Kidney epithelial cell (primary cell): ENCODE measurements around the gene KIAA2012. TPM values are rescaled to one million over a fixed set of nuclear protein-coding genes. Genes with fewer than 3 reads are reported as not detected.

Experiments used
- DNase-seq: peaks from one replicate; pipeline ENCODE4 v3.0.0-alpha.2; 2010; ENCODE audit warnings: low read depth
- H3K27me3 ChIP-seq: 2 replicates; pipeline ENCODE4 v1.6.0; 2011; ENCODE audit warnings: low read length; ENCODE audit not compliant: control insufficient read depth, insufficient read depth
- H3K36me3 ChIP-seq: 2 replicates; pipeline ENCODE4 v1.5.1; 2011; ENCODE audit warnings: low read length; ENCODE audit not compliant: control insufficient read depth, insufficient read depth
- H3K4me3 ChIP-seq: 2 replicates; pipeline ENCODE4 v1.5.1; 2011; ENCODE audit warnings: low read depth, mild to moderate bottlenecking, control low read depth, low read length
- total RNA-seq: library from RNA; depleted of rRNA; stranded (reverse); fragments of >200 nt; gene quantifications from 2 replicates; pipeline ENCODE4 v1.2.3, GENCODE V29; 2015
- TF ChIP-seq, protein P1 (sequence below): IDR thresholded peaks from 2 replicates; pipeline ENCODE4 v1.5.1; 2011; ENCODE audit warnings: mild to moderate bottlenecking, moderate library complexity, low read length, control low read depth, inconsistent platforms; ENCODE audit not compliant: insufficient read depth, poor library complexity, severe bottlenecking

Gene KIAA2012
- total RNA-seq, 1 donor from 2014 or later: not detected

DNA sequence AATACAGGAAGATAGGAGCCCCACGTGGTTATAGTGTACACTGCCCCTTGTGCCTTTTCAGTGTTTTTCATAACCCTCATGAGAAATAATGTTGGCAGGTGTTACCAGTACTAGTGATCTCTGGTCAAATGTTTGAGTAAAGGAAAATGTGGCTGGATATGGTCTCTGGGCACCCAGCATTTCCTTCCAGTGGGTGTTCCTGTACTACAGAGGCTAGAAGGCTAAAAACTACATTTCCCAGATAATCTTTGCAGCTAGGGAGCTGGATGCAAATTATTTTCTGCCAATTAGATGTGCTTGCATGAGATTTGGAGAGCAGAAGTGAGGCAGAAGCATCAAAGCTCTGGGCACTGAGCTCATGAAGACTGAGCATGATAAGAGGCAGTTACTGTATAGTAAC is 45.1 kb downstream of the KIAA2012 start:
- no peak overlapping the region for H3K4me3 ChIP-seq
- DNase-seq: no peak
- TF ChIP-seq, protein P1, sequence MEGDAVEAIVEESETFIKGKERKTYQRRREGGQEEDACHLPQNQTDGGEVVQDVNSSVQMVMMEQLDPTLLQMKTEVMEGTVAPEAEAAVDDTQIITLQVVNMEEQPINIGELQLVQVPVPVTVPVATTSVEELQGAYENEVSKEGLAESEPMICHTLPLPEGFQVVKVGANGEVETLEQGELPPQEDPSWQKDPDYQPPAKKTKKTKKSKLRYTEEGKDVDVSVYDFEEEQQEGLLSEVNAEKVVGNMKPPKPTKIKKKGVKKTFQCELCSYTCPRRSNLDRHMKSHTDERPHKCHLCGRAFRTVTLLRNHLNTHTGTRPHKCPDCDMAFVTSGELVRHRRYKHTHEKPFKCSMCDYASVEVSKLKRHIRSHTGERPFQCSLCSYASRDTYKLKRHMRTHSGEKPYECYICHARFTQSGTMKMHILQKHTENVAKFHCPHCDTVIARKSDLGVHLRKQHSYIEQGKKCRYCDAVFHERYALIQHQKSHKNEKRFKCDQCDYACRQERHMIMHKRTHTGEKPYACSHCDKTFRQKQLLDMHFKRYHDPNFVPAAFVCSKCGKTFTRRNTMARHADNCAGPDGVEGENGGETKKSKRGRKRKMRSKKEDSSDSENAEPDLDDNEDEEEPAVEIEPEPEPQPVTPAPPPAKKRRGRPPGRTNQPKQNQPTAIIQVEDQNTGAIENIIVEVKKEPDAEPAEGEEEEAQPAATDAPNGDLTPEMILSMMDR: no peak
- no peaks in the 10 kb centered on the region for H3K36me3 ChIP-seq
- no peaks in the 10 kb centered on the region for H3K27me3 ChIP-seq

DNA sequence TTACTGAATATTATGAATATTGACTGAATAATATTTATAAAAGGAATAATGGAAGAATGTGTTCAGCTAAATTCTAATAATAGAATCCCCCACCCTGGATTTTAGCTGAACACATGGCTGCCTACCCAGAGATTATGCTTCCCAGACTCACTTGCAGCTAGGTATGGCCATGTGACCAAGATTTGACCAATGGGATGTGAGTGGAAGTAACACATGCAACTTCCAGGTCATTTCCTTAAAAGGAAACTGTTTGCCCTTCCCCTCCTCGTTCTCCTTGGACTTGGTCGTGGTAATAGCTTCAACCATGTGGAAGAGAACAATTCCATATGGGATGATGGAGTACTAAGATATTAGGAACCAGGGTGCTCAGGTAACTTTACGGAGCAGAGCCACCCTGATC is 47.8 kb downstream of the KIAA2012 start:
- no peak for DNase-seq
- Histone ChIP-seq H3K36me3 (no peaks in the 10 kb centered on the region), H3K27me3 (no peaks in the 10 kb centered on the region), H3K4me3 (no peak overlapping the region)
- TF ChIP-seq, protein P1: no peak

DNA sequence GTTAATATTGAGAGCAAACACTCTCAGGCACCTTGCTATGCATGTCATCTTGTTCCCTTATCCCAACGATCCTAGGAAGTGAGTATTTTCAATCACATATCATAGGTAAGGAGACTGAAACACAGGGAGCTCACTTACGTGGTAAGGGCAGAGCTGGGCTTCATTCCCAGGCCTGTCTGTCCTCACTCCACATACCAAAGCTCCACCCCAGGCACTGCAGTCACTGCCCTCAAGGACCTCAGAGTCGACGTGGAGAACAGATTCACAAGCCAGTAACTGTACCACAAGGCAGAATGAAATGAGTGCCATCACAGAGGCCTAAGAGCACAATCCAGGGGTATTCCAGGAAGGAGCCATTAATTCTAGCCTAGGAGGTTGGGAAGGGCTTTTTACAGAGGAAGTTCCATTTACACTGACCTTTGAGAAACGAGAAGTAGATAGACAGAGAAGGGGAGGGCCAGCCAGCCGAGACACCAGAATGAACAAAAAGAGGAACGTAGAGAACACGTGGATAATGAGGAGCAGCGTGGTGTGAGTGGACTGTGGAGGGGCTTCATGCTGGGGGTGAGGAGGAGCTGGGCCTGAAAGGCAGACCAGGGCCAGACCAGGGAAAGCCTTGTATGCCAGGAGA is 48.6 kb downstream of the KIAA2012 start:
- TF ChIP-seq, protein P1: no peak
- Histone ChIP-seq H3K27me3 (no peaks in the 10 kb centered on the region), H3K4me3 (no peak overlapping the region), H3K36me3 (no peaks in the 10 kb centered on the region)
- DNase-seq: no peak

DNA sequence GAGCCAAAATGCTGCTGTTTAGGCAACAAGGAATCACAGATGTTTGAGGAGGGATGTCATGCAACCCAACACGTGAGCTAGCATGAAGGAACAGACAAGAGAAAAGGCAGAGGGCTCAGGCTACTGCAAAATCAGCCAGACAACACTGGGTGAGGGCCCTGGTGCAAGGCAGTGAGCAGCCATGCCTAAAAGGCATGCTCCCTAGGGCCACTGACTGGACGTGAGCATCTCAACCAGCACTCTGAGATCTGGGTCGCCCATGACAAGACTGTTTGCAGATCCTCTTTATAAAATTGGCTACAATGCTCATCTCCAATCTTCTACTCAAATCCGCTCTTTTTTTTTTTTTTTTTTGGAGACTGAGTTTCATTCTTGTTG is 49.1 kb downstream of the KIAA2012 start:
- H3K4me3 ChIP-seq: no peak overlapping the region
- H3K36me3 ChIP-seq: no peaks in the 10 kb centered on the region
- TF ChIP-seq, protein P1: no peak
- DNase-seq: no peak
- no peaks in the 10 kb centered on the region for H3K27me3 ChIP-seq

DNA sequence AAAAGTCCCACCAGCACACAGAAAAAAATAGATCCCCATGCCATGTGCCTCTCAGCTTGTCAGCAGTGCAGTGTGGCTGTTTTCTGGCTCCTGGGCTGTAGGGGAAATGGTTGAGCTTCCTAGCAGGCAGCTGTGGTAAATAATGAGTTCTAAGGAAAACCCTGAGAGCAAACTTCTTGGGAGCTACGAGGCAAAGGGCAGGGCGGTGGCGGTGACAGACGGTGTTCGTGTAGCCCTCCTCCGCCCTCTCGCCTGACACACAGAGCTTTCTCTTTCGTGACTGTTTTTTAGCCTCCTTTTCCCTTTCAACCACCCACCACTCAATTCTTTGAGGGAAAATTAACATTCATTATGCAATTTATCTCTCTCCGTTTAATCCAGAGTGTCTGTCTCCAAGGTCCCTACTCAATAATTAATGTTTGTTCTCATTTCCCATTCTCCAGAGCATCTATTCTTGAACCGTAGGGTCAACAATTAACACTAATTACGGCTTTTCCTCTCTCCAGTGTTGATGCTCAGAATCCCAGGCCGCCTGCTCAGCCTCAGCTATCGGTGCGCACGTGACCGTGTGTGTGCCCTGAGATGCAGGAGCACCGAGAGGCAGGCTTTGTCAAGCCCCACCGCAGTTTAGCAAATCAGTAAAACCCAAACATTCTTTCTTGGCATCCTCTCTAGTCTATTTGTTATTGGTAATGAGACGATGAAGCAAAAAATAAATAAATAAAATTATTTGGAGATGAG is 50.1 kb downstream of the KIAA2012 start:
- H3K27me3 ChIP-seq: no peaks in the 10 kb centered on the region
- H3K4me3 ChIP-seq: no peak overlapping the region
- no peaks in the 10 kb centered on the region for H3K36me3 ChIP-seq
- no peak for DNase-seq
- TF ChIP-seq, protein P1: no peak

DNA sequence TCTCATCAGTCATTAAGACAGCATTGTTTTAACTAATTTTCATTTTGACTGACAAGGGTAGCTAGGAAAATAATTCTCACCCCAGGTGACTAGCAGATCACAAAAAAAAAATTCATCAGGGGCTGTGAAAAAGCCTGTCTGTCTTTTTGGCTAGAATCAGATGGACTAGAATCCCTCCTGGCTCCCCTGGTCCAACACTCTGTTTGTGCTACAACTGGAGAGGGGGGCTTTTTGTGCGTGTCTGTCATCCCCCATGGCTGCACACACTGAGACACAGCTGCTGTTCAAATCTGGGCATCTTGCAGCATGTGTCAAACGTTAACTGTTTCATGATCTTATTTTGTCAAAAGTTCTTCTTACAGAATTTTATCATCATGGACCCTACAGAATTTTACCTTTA is 51.2 kb downstream of the KIAA2012 start:
- no peak overlapping the region for H3K4me3 ChIP-seq
- no peaks in the 10 kb centered on the region for H3K36me3 ChIP-seq
- TF ChIP-seq, protein P1: no peak
- no peak for DNase-seq
- H3K27me3 ChIP-seq: no peaks in the 10 kb centered on the region
